ENCODE measurements around the gene CCDC33. TPM values are rescaled to one million over a fixed set of nuclear protein-coding genes. Genes with fewer than 3 reads are reported as not detected.

Gene CCDC33
- total RNA-seq (2014; rRNA removed; shearing (Covaris generic)) = 3.5 and 16.8 TPM in 2 replicates

DNA sequence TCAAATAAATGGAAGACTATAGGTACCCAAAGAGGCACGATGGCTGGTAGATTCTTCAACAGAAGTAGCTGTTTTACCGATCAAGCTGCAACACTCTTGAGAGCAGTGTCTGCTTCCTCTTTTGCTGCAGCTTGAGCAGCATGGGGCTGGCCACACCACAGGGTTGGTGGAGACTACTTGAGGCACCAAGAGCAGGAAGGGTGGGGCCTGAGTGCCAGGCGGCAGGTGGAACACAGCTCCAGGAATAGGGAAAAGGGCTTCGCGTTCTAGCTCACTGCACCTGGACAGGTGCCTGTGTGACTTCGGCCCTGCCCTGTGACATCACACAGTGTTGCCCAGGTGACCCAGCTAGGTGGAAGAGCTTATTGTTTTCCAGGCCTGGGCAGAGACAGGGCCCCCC is at the start of gene CCDC33:
Gene CCDC33, plus strand, starts transcription at position 365 of the 400 bp plus-strand sequence. CDS start 394 bp downstream, outside the sequence.
- in situ Hi-C loops (cut with HindIII; ENCODE audit: low sequenced_read_pairs) = no loop called here
- DNase-seq (ENCODE audit: low spot score) = no peak

DNA sequence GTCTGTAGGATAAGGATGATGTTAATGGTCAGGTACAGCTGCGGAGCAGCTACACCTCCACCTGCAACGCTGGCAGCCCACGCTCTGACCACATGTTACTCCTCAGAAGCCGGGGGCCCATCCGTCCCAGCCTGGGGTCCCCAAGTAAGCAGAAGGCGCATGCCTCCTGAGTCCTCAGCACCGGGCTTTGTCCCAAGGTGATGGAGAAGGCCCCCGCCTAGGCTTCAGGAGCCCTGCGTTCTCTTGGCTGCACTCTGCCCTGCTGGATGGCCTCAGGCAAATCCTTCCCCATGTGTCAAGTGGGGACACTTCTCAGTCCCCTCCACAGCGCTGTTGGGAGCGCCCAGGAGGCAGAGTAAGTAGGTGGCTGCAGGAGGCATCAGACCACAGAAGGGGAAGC is 47.9 kb upstream of the CCDC33 start:
- in situ Hi-C loops (cut with HindIII; ENCODE audit: low sequenced_read_pairs) = no loop called here
- no peak for DNase-seq (ENCODE audit: low spot score)

DNA sequence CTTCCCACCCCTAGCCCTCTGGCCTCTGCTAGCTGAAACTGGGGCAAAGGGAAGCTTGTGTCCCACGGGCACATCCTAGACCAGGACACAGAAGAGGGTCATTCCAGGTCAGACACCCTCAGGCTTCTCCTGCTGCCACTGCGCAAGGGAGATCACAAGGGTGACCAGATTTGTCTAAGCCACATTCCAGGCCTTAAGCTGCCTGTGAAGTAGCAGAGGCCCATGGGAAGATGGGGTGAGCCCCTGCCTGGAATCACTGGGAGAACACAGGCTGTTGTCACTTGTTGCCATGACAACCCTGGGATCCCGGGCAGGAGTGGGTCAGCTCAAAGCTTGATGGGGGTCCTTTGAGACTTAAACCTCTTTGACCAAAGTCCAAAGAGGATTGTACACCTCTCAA is 44.3 kb upstream of the CCDC33 start:
- in situ Hi-C loops (cut with HindIII; ENCODE audit: low sequenced_read_pairs) = no loop called here
- no peak for DNase-seq (ENCODE audit: low spot score)

- in situ Hi-C loops (cut with HindIII; ENCODE audit: low sequenced_read_pairs) = no loop called here
- no peak for DNase-seq (ENCODE audit: low spot score)
These were observed 43.4 kb upstream of the CCDC33 start for GRCh38 chr15:74192751-74193150.

DNA sequence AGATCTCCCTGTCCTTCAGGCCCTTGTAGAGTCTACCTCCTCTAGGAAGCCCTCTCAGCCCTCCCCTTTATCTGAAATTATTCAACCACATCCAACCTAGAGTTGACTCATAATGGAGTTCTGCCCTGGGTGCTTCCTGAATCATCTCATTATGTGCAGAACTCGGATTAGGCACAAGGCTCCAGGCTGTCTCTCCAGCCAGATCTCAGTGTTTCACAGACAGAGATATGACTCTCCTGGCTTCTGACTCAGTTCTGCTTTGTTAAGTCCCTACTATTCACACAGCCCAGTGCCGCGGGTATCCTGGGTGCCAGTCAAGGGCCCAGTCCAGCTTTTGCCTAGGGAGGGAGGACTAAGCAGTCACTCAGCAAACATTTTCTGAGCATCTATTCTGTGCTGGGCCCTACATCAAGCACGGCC is 42.8 kb upstream of the CCDC33 start:
- DNase-seq (ENCODE audit: low spot score) = no peak
- in situ Hi-C loops (cut with HindIII; ENCODE audit: low sequenced_read_pairs) = no loop called here

- in situ Hi-C loops (cut with HindIII; ENCODE audit: low sequenced_read_pairs) = no loop called here
- DNase-seq (ENCODE audit: low spot score) = no peak
These were observed 42.2 kb upstream of the CCDC33 start for GRCh38 chr15:74193905-74194304.

DNA sequence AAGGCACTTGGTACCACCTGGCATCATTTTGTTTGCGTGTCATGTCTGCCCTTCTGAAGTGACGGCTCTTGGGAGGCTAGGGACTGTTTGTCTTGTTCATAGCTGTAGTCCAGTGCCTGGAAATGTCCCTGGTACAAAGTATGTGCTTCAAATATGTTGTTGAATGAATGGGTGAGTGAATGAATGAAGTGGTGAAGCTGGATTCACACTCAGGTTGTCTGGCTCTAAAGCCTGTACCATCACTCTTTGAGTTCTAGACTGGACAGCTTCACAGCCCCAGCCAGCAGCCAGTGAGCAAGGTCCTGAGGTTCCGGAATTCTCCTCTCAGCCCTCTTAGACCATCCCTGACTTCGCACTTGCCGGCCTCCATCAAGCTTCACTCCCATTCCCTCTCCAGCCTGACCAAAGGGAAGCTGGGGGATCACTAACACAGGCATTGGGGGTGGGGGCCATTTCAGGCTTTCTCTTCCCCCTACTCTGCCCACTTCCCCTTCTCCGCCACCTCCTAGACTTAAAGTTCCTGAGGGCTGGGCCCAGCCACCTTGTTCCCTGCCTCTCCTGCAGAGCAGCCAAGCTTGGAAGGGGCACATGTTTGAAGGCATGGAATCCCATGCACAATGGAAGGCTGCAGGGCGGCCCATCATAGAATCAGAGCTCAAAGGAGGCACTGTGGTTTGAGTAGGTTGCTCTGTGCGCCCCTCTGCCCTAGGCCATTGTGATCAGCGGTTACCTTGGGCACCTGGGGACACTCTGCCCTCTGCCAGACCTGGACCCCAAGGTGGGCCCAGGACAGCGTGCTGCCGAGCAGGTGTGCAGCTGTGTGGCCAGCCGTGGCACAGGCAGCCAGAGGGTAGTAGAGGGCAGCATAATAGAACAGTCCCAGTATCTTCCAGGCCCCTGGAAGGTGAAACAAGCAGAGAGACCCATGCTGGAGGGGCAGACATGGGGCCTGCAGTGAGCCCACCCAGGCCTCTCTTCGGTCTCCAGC is 41.3 kb upstream of the CCDC33 start:
- in situ Hi-C loops (cut with HindIII; ENCODE audit: low sequenced_read_pairs) = no loop called here
- no peak for DNase-seq (ENCODE audit: low spot score)

DNA sequence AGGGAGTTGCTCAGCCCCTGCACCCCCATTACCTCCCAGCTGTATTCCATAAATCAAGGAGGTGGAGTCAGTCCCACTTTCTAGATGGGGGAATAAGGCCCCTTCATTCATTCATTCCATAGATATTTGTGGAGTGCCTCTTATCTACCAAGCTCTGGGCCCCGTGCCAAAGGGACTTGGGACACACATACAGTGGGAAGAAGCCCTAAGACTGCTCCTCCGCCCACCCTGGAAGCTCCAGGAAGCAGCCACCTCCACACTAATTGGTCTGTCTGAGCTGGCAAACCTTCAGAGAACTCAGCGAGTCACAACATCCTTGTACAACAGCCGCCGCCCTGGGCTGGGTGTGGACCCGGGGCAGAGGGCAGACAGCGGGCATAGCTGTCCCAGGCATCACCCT is 40.0 kb upstream of the CCDC33 start:
- DNase-seq (ENCODE audit: low spot score) = no peak
- in situ Hi-C loops (cut with HindIII; ENCODE audit: low sequenced_read_pairs) = no loop called here

GRCh38 chr15:74197176-74197965 is 38.8 kb upstream of the CCDC33 start:
- in situ Hi-C loops (cut with HindIII; ENCODE audit: low sequenced_read_pairs) = no loop called here

GRCh38 chr15:74199297-74199652 is 36.9 kb upstream of the CCDC33 start:
- in situ Hi-C loops (cut with HindIII; ENCODE audit: low sequenced_read_pairs) = no loop called here
- DNase-seq (ENCODE audit: low spot score) = no peak

More at GRCh38 chr15:74197176-74197965, 38.8 kb upstream of the CCDC33 start:
- DNase-seq (ENCODE audit: low spot score) = no peak

GRCh38 chr15:74200412-74200815 is 35.7 kb upstream of the CCDC33 start:
- no peak for DNase-seq (ENCODE audit: low spot score)
- in situ Hi-C loops (cut with HindIII; ENCODE audit: low sequenced_read_pairs) = no loop called here

- in situ Hi-C loops (cut with HindIII; ENCODE audit: low sequenced_read_pairs) = no loop called here
- no peak for DNase-seq (ENCODE audit: low spot score)
These were observed 35.2 kb upstream of the CCDC33 start for GRCh38 chr15:74200871-74201419.

- in situ Hi-C loops (cut with HindIII; ENCODE audit: low sequenced_read_pairs) = no loop called here
- DNase-seq (ENCODE audit: low spot score) = no peak
These were observed 34.3 kb upstream of the CCDC33 start for GRCh38 chr15:74201710-74202420.

DNA sequence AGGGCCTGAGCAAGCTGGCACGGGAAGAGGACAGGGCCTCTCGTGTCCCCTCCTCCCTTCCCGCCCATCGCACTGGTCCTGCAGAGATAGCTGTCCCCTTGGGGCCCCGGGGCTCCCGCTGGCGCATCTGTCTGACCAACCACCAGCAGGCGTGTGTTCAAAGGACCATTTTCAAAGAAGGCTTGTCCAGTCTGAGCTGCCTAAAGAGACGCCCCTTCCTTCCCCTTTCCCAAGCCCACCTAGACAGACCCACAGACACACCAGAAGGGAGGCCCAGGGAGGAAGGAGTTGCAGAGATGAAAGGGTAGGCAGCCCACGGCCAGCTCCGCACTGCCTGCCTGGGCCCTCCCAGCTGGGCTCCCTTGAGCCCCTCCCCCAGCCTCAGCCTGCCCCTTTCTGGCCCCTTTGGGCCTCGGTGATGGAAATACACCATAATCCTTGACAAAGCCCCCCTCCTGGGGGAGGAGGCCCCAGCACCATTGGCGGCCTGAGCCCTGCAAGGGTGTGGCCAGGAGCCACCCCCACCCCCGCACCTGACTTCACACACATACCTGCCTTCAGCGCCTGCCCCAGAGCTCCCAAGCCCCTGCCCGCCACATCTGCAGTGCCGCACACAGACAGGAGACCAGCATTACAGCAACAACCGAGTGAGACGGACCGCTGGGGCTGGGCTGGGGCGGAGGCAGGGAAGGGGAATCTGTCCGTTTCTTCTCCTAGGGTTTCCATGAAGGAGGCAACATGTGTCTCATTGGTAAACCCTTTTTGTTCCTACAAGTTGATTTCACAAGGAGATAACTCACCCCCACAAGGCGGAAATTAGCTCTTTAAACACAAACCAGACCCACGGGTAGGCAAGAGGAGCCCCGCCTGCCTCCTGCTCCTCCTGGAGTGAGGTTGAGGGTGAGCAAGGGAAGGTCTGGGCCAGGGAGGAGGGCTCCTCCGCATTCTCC is 33.4 kb upstream of the CCDC33 start, which contains the start of gene STRA6:
Gene STRA6, minus strand, starts transcription at position 336 of the 950 bp plus-strand sequence. CDS start 520 bp downstream, outside the sequence.
- in situ Hi-C loops (cut with HindIII; ENCODE audit: low sequenced_read_pairs) = no loop called here
- DNase-seq (ENCODE audit: low spot score) = peak; percentile 43

DNA sequence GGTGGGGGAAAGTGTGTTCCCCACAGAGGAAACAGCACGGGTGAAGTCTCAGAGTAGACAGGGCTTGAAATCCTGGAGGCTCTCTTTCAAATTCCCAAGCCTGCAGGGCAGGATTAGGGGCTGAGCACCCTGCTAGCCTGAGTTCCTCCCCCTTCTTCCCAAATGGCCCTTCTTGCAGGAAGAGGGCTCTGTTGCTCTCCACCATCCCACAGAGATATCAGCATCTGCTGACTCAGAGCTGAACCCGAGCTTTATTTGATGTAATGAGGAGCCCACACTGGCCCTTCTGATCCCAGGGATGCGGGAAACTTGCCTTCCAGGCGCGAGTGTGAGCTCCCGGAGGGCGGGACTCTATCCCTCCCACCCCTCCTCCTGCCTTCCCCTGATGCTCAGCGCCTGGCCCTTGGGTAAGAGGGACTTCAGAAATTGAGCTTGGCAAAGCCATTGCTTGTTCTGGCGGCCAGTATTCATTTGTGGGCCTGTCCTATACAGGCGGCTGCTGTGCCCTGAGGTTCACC is 32.2 kb upstream of the CCDC33 start:
- in situ Hi-C loops (cut with HindIII; ENCODE audit: low sequenced_read_pairs) = no loop called here
- DNase-seq (ENCODE audit: low spot score) = no peak

- in situ Hi-C loops (cut with HindIII; ENCODE audit: low sequenced_read_pairs) = no loop called here
- no peak for DNase-seq (ENCODE audit: low spot score)
These were observed 30.6 kb upstream of the CCDC33 start for GRCh38 chr15:74205582-74205947.

DNA sequence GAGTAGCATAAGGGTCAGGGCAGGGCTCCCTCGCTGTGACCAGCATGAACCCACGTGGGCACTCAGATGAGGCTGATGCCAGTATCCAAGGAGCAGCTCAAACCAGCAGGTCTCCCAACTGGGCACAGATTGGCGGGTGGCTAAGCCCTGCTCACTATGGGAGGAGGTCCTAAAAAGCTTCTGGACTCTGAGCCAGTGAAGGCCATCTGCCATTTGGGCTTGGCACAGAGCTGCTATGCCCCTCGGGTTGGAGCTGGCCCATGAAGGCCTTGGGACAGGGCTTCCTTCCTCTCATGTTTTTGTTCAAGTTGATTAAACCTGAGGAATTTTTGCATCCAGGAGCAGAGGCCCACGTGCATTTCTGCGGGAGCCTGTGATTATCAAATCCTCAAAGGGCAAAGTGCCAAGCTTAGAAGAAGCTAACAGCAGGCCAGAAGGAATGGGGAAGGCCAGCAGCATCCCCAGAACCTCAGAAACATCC is 29.3 kb upstream of the CCDC33 start:
- in situ Hi-C loops (cut with HindIII; ENCODE audit: low sequenced_read_pairs) = no loop called here
- DNase-seq (ENCODE audit: low spot score) = peak; percentile 90
